OCI-LY1 (cell line): ENCODE measurements around the gene MGA.

Experiments
- CTCF ChIP-seq: fragments of 200-600 bp; sonication (generic), shearing (Covaris generic); IDR thresholded peaks from 2 replicates; pipeline ENCODE4 v1.5.1; 2017; ENCODE audit warnings: mild to moderate bottlenecking, antibody characterized with exemption, low read length, moderate library complexity, mixed read lengths
- EZH2 ChIP-seq: fragments of 200-600 bp; sonication (generic), shearing (Covaris generic); IDR thresholded peaks from 2 replicates; pipeline ENCODE4 v1.8.0; 2017; ENCODE audit warnings: borderline replicate concordance, mixed run types, mild to moderate bottlenecking, antibody characterized with exemption, low read length, moderate library complexity, mixed read lengths

- no peak for TF ChIP-seq CTCF
- no peak for TF ChIP-seq EZH2
Measured at GRCh38 chr15:41656188-41656587, 4.0 kb upstream of the MGA start.
